PFSK-1 (cell line): ENCODE results near the gene CARD10.

Experiments
- POLR2AphosphoS5 ChIP-seq: IDR thresholded peaks from 2 replicates; pipeline ENCODE4 v1.6.1; 2012; ENCODE audit warnings: low read depth, mild to moderate bottlenecking, control low read depth, low read length, moderate library complexity
- SIN3A ChIP-seq: IDR thresholded peaks from 2 replicates; pipeline ENCODE4 v1.6.1; 2012; ENCODE audit warnings: mild to moderate bottlenecking, low read length, moderate library complexity, borderline replicate concordance; ENCODE audit not compliant: insufficient read depth
- TAF1 ChIP-seq: IDR thresholded peaks from 2 replicates; pipeline ENCODE4 v1.6.1; 2012; ENCODE audit warnings: low read length, control low read depth, borderline replicate concordance; ENCODE audit not compliant: insufficient read depth
- TF ChIP-seq, protein P1 (sequence below), 2 experiments: IDR thresholded peaks; 2 replicates each; pipeline versions ENCODE4 v1.6.1 to v1.8.0; 2011 to 2012; ENCODE audit warnings: low read depth in 2 of 2, low read length in 2 of 2, control low read depth in 1 of 2, inconsistent platforms in 1 of 2, mild to moderate bottlenecking in 1 of 2, moderate library complexity in 1 of 2; ENCODE audit not compliant: insufficient read depth in 1 of 2

DNA sequence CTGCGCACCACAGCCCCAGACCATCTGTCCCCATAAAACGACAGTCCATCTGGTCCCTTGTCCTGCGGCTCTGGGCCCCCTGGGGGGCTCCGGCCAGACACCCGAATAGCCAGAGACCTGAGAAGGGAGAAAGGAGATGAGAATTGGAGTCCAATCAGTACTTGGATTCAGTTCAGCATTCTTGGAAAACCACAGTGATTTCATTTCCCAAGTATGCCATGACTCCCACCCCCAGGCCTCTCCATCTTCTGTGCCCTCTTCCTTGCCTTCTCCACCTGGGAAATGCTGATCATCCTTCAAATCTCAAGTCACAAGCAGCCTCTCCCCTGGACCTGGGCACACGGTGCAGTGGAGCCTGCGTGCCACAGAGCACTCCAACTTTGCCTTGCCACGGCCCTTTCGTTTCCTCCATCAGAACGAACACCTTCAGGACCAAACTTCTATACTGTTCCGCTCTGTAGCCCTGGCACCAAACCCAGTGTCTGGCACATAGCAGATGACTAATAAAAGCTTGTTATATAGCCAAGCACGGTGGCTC, 22.1 kb downstream of the CARD10 start:
- TF ChIP-seq SIN3A (no peak), TAF1 (no peak), POLR2AphosphoS5 (no peak)
- TF ChIP-seq, protein P1, sequence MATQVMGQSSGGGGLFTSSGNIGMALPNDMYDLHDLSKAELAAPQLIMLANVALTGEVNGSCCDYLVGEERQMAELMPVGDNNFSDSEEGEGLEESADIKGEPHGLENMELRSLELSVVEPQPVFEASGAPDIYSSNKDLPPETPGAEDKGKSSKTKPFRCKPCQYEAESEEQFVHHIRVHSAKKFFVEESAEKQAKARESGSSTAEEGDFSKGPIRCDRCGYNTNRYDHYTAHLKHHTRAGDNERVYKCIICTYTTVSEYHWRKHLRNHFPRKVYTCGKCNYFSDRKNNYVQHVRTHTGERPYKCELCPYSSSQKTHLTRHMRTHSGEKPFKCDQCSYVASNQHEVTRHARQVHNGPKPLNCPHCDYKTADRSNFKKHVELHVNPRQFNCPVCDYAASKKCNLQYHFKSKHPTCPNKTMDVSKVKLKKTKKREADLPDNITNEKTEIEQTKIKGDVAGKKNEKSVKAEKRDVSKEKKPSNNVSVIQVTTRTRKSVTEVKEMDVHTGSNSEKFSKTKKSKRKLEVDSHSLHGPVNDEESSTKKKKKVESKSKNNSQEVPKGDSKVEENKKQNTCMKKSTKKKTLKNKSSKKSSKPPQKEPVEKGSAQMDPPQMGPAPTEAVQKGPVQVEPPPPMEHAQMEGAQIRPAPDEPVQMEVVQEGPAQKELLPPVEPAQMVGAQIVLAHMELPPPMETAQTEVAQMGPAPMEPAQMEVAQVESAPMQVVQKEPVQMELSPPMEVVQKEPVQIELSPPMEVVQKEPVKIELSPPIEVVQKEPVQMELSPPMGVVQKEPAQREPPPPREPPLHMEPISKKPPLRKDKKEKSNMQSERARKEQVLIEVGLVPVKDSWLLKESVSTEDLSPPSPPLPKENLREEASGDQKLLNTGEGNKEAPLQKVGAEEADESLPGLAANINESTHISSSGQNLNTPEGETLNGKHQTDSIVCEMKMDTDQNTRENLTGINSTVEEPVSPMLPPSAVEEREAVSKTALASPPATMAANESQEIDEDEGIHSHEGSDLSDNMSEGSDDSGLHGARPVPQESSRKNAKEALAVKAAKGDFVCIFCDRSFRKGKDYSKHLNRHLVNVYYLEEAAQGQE (IDR thresholded peaks at IDR 0.05; ENCODE audit: insufficient read depth in 1 of 2, low read depth in 2 of 2, low read length in 2 of 2) = no peak
